K562 (cell line): ENCODE data around the gene TRUB2. TPM values are rescaled to one million over a fixed set of nuclear protein-coding genes. Genes with fewer than 3 reads are reported as not detected.

Experiments
- EWSR1 ChIP-seq: fragments of 450-650 bp; IDR thresholded peaks from 2 replicates; pipeline ENCODE4 v1.6.1; 2018; ENCODE audit warnings: borderline replicate concordance, mild to moderate bottlenecking, low read depth, moderate library complexity; ENCODE audit not compliant: partially characterized antibody
- FOXK2 ChIP-seq, 2 experiments: fragments of 450-650 bp; IDR thresholded peaks in 1 of 2; conservative IDR thresholded peaks in 1 of 2; 2 replicates each; pipeline ENCODE4 v1.6.1; 2016; ENCODE audit warnings: low read depth in 2 of 2, mild to moderate bottlenecking in 1 of 2
- HDAC2 ChIP-seq: fragments of 450-650 bp; IDR thresholded peaks from 2 replicates; pipeline ENCODE4 v1.6.1; 2016; ENCODE audit warnings: mild to moderate bottlenecking
- HNRNPK ChIP-seq: fragments of 200-400 bp; formaldehyde crosslinking; IDR thresholded peaks from one replicate; pipeline ENCODE4 v1.6.1; 2018; ENCODE audit warnings: mild to moderate bottlenecking, low read depth, low read length; ENCODE audit not compliant: poor library complexity, severe bottlenecking
- HNRNPLL ChIP-seq: fragments of 200-400 bp; formaldehyde crosslinking; IDR thresholded peaks from 2 replicates; pipeline ENCODE4 v1.6.1; 2017; ENCODE audit warnings: low read length, low read depth, mild to moderate bottlenecking; ENCODE audit not compliant: poor library complexity, severe bottlenecking
- NR2F6 ChIP-seq: fragments of 450-650 bp; formaldehyde crosslinking; IDR thresholded peaks from 2 replicates; pipeline ENCODE4 v1.4.0; 2020; ENCODE audit warnings: mild to moderate bottlenecking
- PHF8 ChIP-seq: fragments of 200-600 bp; sonication (generic); IDR thresholded peaks from 2 replicates; pipeline ENCODE4 v1.6.1; 2012; ENCODE audit warnings: mixed run types, mild to moderate bottlenecking, inconsistent platforms, low read length, moderate library complexity, borderline replicate concordance
- RAD21 ChIP-seq, 2 experiments: fragments of 250-450 bp in 1 of 2; fragments of 450-650 bp in 1 of 2; sonication (Bioruptor Pico) in 1 of 2; formaldehyde crosslinking in 1 of 2; IDR thresholded peaks in 1 of 2; conservative IDR thresholded peaks in 1 of 2; 2 replicates each; pipeline versions ENCODE4 v1.4.0 to v1.8.0; 2020 to 2022; ENCODE audit warnings: mild to moderate bottlenecking in 2 of 2, moderate library complexity in 1 of 2
- SIN3A ChIP-seq, 2 experiments: fragments of 150-350 bp in 1 of 2; IDR thresholded peaks; 2 replicates each; pipeline ENCODE4 v1.6.1; 2011 to 2016; ENCODE audit warnings: borderline replicate concordance in 2 of 2, low read depth in 2 of 2, low read length in 2 of 2, mild to moderate bottlenecking in 2 of 2, moderate library complexity in 2 of 2; ENCODE audit not compliant: control insufficient read depth in 1 of 2
- SRSF7 ChIP-seq: fragments of 200-400 bp; formaldehyde crosslinking; optimal IDR thresholded peaks from 2 replicates; pipeline ENCODE3; 2017; ENCODE audit warnings: mild to moderate bottlenecking, low read depth, low read length
- TEAD4 ChIP-seq, 2 experiments: sonication (generic) in 1 of 2; formaldehyde crosslinking in 1 of 2; IDR thresholded peaks; 2 replicates each; pipeline versions ENCODE4 v1.6.1 to v1.8.0; 2012 to 2022; ENCODE audit warnings: borderline replicate concordance in 1 of 2, inconsistent platforms in 1 of 2, low read length in 1 of 2, mild to moderate bottlenecking in 1 of 2, missing genetic modification reagents in 1 of 2
- TFAM ChIP-seq: fragments of 250-450 bp; sonication (Bioruptor Pico); conservative IDR thresholded peaks from 2 replicates; pipeline ENCODE4 v1.5.0; 2021; ENCODE audit warnings: mild to moderate bottlenecking, moderate library complexity
- ZC3H11A ChIP-seq: IDR thresholded peaks from 2 replicates; pipeline ENCODE4 v1.6.1; 2012; ENCODE audit warnings: low read depth, low read length, improper control_type of control experiment
- ZEB2 ChIP-seq: fragments of 450-650 bp; IDR thresholded peaks from 2 replicates; pipeline ENCODE4 v1.6.1; 2016
- polyA plus RNA-seq, 8 experiments: library from polyadenylated mRNA; depleted of rRNA in 4 of 8; stranded (reverse) in 5 of 8; unstranded in 3 of 8; fragments of >200 nt; fragmentation: Nextera tagmentation in 2 of 8; fragmentation: Illumina TruSeq in 1 of 8; extraction: Ambion mirVana in 2 of 8; extraction: Trizol in 1 of 8; gene quantifications; 2 replicates each; pipeline versions ENCODE4 v1.2.1 to v1.2.3, GENCODE V29; 2011 to 2014; ENCODE audit warnings: inconsistent platforms in 1 of 8, missing spikeins in 1 of 8
- total RNA-seq, 7 experiments: library from RNA; depleted of rRNA in 6 of 7; stranded (reverse); fragments of >200 nt in 6 of 7; fragmentation: Illumina TruSeq in 2 of 7; extraction: Trizol in 2 of 7; gene quantifications; 2 replicates each; pipeline versions ENCODE4 v1.2.1 to v1.2.3, GENCODE V29; 2011 to 2021; ENCODE audit warnings: low replicate concordance in 1 of 7
- TF ChIP-seq, protein P1 (sequence below): sonication (generic); formaldehyde crosslinking; IDR thresholded peaks from 2 replicates; pipeline ENCODE4 v1.8.0; 2023; ENCODE audit warnings: missing genetic modification reagents, mild to moderate bottlenecking, borderline replicate concordance
- TF ChIP-seq, protein P2 (sequence below): fragments of 250-450 bp; sonication (Bioruptor Pico); IDR thresholded peaks from 2 replicates; pipeline ENCODE4 v1.5.0; 2020; ENCODE audit warnings: mild to moderate bottlenecking
- TF ChIP-seq, protein P3 (sequence below): fragments of 450-650 bp; formaldehyde crosslinking; IDR thresholded peaks from 2 replicates; pipeline ENCODE4 v1.4.0; 2020; ENCODE audit warnings: mild to moderate bottlenecking, moderate library complexity

TRUB2 gene
- total and polyA plus RNA-seq, 9 of the 15 experiments (the other 6 are each of a cell fraction or from before 2014, with no cell fraction given) = 9.3 to 110 (median 63.0) TPM

DNA sequence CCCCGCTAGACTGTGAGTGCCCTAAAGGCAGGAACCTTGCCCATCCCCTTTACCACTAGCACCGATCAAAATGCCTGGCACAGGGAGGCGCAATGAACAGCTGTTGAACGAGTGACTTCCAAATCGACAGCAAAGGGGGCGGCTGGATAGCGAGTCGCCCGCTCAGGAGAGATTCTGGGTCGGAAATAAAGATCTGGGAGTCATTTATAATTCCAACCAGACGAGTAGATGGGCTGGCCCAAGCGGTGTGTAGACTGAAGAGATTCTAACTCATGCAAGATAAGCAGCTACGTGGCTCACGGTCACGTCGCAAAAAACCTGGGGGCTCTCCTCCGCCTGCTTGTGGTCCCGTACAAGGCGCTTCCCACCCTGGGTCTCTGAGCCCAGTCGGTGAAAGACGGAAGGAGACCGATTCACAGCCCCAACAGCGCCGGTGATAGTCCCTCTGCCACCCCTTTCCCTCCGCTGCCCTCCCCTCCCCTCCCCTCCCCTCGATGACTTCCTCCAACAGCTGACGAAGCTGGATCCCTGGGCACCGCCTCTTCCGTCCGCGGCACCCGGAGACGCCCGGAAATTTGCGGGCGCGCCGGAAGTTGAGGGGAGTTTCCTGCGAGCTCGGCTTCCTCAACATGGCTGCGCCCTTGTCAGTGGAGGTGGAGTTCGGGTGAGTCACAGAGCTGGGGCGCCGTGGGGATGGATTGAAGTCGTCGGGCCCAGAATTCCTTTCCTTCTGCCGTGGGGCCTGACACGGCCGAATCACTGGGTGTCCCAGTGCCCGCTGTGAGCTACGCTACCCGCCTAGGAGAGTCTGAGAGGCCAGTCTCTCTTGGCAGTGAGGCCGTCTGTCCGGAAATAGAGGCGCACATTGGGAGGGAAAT is 48.7 kb upstream of the TRUB2 start, which contains the start of gene URM1 (continued):
- TF ChIP-seq, protein P1, sequence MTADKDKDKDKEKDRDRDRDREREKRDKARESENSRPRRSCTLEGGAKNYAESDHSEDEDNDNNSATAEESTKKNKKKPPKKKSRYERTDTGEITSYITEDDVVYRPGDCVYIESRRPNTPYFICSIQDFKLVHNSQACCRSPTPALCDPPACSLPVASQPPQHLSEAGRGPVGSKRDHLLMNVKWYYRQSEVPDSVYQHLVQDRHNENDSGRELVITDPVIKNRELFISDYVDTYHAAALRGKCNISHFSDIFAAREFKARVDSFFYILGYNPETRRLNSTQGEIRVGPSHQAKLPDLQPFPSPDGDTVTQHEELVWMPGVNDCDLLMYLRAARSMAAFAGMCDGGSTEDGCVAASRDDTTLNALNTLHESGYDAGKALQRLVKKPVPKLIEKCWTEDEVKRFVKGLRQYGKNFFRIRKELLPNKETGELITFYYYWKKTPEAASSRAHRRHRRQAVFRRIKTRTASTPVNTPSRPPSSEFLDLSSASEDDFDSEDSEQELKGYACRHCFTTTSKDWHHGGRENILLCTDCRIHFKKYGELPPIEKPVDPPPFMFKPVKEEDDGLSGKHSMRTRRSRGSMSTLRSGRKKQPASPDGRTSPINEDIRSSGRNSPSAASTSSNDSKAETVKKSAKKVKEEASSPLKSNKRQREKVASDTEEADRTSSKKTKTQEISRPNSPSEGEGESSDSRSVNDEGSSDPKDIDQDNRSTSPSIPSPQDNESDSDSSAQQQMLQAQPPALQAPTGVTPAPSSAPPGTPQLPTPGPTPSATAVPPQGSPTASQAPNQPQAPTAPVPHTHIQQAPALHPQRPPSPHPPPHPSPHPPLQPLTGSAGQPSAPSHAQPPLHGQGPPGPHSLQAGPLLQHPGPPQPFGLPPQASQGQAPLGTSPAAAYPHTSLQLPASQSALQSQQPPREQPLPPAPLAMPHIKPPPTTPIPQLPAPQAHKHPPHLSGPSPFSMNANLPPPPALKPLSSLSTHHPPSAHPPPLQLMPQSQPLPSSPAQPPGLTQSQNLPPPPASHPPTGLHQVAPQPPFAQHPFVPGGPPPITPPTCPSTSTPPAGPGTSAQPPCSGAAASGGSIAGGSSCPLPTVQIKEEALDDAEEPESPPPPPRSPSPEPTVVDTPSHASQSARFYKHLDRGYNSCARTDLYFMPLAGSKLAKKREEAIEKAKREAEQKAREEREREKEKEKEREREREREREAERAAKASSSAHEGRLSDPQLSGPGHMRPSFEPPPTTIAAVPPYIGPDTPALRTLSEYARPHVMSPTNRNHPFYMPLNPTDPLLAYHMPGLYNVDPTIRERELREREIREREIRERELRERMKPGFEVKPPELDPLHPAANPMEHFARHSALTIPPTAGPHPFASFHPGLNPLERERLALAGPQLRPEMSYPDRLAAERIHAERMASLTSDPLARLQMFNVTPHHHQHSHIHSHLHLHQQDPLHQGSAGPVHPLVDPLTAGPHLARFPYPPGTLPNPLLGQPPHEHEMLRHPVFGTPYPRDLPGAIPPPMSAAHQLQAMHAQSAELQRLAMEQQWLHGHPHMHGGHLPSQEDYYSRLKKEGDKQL (CRISPR knock-in tag) = no peak
- TF ChIP-seq, protein P2, sequence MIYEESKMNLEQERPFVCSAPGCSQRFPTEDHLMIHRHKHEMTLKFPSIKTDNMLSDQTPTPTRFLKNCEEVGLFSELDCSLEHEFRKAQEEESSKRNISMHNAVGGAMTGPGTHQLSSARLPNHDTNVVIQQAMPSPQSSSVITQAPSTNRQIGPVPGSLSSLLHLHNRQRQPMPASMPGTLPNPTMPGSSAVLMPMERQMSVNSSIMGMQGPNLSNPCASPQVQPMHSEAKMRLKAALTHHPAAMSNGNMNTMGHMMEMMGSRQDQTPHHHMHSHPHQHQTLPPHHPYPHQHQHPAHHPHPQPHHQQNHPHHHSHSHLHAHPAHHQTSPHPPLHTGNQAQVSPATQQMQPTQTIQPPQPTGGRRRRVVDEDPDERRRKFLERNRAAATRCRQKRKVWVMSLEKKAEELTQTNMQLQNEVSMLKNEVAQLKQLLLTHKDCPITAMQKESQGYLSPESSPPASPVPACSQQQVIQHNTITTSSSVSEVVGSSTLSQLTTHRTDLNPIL (CRISPR knock-in tag) = no peak
- TF ChIP-seq SIN3A (IDR thresholded peaks at IDR 0.05; ENCODE audit: borderline replicate concordance in 2 of 2, control insufficient read depth in 1 of 2, low read depth in 2 of 2, low read length in 2 of 2) (peak; percentile 82 to 98), TEAD4 (IDR thresholded peaks at IDR 0.05; ENCODE audit: low read length) (no peak), TEAD4 (CRISPR knock-in tag; IDR thresholded peaks at IDR 0.05; ENCODE audit: borderline replicate concordance) (no peak), PHF8 (peak; percentile 94), FOXK2 (conservative IDR thresholded peaks at IDR 0.05 in 1 of 2, IDR thresholded peaks at IDR 0.05 in 1 of 2; ENCODE audit: low read depth in 2 of 2) (peak; percentile 78 to 81), HNRNPLL (peak; percentile 74), HDAC2 (peak; percentile 65; the same call in 1 of the 2 replicates), SRSF7 (no peak), TFAM (no peak), EWSR1 (no peak), RAD21 (CRISPR knock-in tag; conservative IDR thresholded peaks at IDR 0.05 in 1 of 2, IDR thresholded peaks at IDR 0.05 in 1 of 2) (no peak), HNRNPK (peak; percentile 47), ZC3H11A (no peak), NR2F6 (CRISPR knock-in tag) (no peak), ZEB2 (no peak; the same call in 1 of the 2 replicates)
- TF ChIP-seq, protein P3, sequence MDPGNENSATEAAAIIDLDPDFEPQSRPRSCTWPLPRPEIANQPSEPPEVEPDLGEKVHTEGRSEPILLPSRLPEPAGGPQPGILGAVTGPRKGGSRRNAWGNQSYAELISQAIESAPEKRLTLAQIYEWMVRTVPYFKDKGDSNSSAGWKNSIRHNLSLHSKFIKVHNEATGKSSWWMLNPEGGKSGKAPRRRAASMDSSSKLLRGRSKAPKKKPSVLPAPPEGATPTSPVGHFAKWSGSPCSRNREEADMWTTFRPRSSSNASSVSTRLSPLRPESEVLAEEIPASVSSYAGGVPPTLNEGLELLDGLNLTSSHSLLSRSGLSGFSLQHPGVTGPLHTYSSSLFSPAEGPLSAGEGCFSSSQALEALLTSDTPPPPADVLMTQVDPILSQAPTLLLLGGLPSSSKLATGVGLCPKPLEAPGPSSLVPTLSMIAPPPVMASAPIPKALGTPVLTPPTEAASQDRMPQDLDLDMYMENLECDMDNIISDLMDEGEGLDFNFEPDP (CRISPR knock-in tag) = no peak
